ENCODE measurements around the gene RPS19BP1.
A peak's percentile ranks its signal among the peaks of the same experiment; 100 is the strongest.

DNA sequence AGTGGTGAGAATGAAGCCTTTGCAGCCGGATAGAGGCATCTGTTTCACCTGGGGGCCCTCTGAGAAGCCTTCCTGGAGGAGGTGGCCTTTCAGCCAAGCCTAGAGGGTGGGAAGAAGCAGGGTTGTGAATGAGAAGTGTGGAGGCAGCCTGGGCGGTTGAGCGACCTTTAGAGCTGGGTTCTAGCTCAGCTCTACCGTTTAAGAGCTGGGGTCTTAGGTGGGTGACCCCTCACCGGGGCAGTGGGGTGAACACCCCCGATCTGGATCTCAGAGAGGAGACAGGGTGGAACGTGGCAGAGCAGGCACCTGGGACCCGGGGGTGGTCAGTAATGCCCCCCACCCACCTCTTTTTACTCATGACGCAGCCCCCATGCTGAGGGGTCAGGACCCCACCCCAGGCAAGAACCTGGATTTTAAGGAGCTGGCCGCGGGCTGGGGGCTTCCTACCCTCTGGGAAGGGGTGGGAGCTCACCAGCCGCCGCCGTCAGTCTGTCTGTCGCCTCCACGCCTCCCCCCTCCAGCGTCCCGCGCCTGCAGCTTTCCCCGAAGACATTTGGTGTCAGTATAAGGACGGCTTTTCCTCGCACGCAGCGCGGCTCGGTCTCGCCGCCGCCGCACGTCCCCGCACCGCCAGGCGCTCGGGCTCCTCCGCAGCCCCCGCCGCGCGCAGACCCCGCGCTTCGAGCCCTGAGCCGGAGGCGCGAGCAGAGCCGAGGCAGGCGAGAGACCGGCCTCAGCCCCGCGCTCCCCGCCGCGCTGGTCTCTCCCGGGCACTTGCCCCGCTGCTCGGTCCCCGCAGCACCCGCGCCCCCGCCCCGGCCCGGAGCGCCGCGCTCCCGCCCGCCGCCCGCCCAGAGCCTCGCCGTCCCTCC lies 24.7 kb upstream of the RPS19BP1 start:
- TF ChIP-seq, protein P1, sequence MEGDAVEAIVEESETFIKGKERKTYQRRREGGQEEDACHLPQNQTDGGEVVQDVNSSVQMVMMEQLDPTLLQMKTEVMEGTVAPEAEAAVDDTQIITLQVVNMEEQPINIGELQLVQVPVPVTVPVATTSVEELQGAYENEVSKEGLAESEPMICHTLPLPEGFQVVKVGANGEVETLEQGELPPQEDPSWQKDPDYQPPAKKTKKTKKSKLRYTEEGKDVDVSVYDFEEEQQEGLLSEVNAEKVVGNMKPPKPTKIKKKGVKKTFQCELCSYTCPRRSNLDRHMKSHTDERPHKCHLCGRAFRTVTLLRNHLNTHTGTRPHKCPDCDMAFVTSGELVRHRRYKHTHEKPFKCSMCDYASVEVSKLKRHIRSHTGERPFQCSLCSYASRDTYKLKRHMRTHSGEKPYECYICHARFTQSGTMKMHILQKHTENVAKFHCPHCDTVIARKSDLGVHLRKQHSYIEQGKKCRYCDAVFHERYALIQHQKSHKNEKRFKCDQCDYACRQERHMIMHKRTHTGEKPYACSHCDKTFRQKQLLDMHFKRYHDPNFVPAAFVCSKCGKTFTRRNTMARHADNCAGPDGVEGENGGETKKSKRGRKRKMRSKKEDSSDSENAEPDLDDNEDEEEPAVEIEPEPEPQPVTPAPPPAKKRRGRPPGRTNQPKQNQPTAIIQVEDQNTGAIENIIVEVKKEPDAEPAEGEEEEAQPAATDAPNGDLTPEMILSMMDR (IDR thresholded peaks at IDR 0.05) = peak in 2 of 12 donors; percentile 24 to 28
- TF ChIP-seq POLR2A (IDR thresholded peaks at IDR 0.05) = no peak

All from heart left ventricle (tissue), 13 donors.